IPS-NIHi11 (cell line): ENCODE data around the gene ELP4.
"Not testable (repeated sequence)": the region's sequence is repeated elsewhere in the genome, so short reads cannot be mapped to it uniquely, and the experiment has no call there.

Source experiments
- DNase-seq: peaks from one replicate; pipeline ENCODE4 v3.0.0; 2012; ENCODE audit warnings: mixed read lengths, low spot score

Gene ELP4

GRCh38 chr11:31702966-31703365 lies 193.4 kb downstream of the ELP4 start:
- no peak for DNase-seq

GRCh38 chr11:31706357-31706756 lies 196.8 kb downstream of the ELP4 start:
- no peak for DNase-seq

GRCh38 chr11:31711137-31711536 lies 201.6 kb downstream of the ELP4 start:
- DNase-seq, result no peak

- DNase-seq, result no peak
Observed at GRCh38 chr11:31712851-31713250, 203.3 kb downstream of the ELP4 start.

- no peak for DNase-seq
Observed at GRCh38 chr11:31714840-31715239, 205.3 kb downstream of the ELP4 start.

- DNase-seq, result peak; percentile 36
Observed at GRCh38 chr11:31720225-31720624, 210.7 kb downstream of the ELP4 start.

GRCh38 chr11:31720671-31721365 lies 211.3 kb downstream of the ELP4 start:
- no peak for DNase-seq

GRCh38 chr11:31722754-31723153 lies 213.2 kb downstream of the ELP4 start:
- DNase-seq, result no peak

- no peak for DNase-seq
Observed at GRCh38 chr11:31725176-31725575, 215.6 kb downstream of the ELP4 start.

GRCh38 chr11:31728432-31728831 lies 218.9 kb downstream of the ELP4 start:
- no peak for DNase-seq

GRCh38 chr11:31740131-31740530 lies 230.6 kb downstream of the ELP4 start:
- no peak for DNase-seq

GRCh38 chr11:31740731-31741368 lies 231.3 kb downstream of the ELP4 start:
- not testable (repeated sequence) for DNase-seq

- no peak for DNase-seq
Observed at GRCh38 chr11:31747581-31747980, 238.0 kb downstream of the ELP4 start.

GRCh38 chr11:31757260-31757835 lies 247.8 kb downstream of the ELP4 start:
- no peak for DNase-seq

- no peak for DNase-seq
Observed at GRCh38 chr11:31761636-31762035, 252.1 kb downstream of the ELP4 start.

- DNase-seq, result no peak
Observed at GRCh38 chr11:31763296-31763695, 253.7 kb downstream of the ELP4 start.

GRCh38 chr11:31764261-31764660 lies 254.7 kb downstream of the ELP4 start:
- DNase-seq, result no peak

GRCh38 chr11:31764766-31765165 lies 255.2 kb downstream of the ELP4 start:
- DNase-seq, result no peak

- no peak for DNase-seq
Observed at GRCh38 chr11:31767066-31767465, 257.5 kb downstream of the ELP4 start.

GRCh38 chr11:31767685-31768084 lies 258.1 kb downstream of the ELP4 start:
- no peak for DNase-seq

GRCh38 chr11:31768749-31769640 lies 259.4 kb downstream of the ELP4 start:
- no peak for DNase-seq

GRCh38 chr11:31770011-31770700 lies 260.6 kb downstream of the ELP4 start:
- no peak for DNase-seq
